Activated naive CD8-positive, alpha-beta T cell treated with anti-CD3 and anti-CD28 coated beads, Interleukin-2, amount 50 U/mL, for 16 hours (primary cell): Measurements from ENCODE around the gene KLHDC3.
"Not testable (repeated sequence)": the region's sequence is repeated elsewhere in the genome, so short reads cannot be mapped to it uniquely, and the experiment has no call there.

Source experiments
- DNase-seq: peaks from one replicate; pipeline ENCODE4 v3.0.0-alpha.2; 2020; ENCODE audit warnings: low read depth, low spot score

KLHDC3 gene

GRCh38 chr6:43029120-43029519, 15.1 kb downstream of the KLHDC3 start:
- DNase-seq: no peak

- DNase-seq: no peak
Measured at GRCh38 chr6:43032326-43032725, 18.3 kb downstream of the KLHDC3 start.

- DNase-seq: no peak
Measured at GRCh38 chr6:43033496-43034189, 19.6 kb downstream of the KLHDC3 start.

- no peak for DNase-seq
Measured at GRCh38 chr6:43034190-43034525, 20.1 kb downstream of the KLHDC3 start.

- no peak for DNase-seq
Measured at GRCh38 chr6:43035495-43036194, 21.6 kb downstream of the KLHDC3 start.

GRCh38 chr6:43036712-43037111, 22.7 kb downstream of the KLHDC3 start:
- no peak for DNase-seq

GRCh38 chr6:43037197-43037596, 23.1 kb downstream of the KLHDC3 start:
- DNase-seq: no peak

GRCh38 chr6:43037706-43038105, 23.7 kb downstream of the KLHDC3 start:
- DNase-seq: no peak

GRCh38 chr6:43038727-43039126, 24.7 kb downstream of the KLHDC3 start:
- no peak for DNase-seq

- DNase-seq: no peak
Measured at GRCh38 chr6:43040542-43041257, 26.7 kb downstream of the KLHDC3 start.

GRCh38 chr6:43041475-43041874, 27.4 kb downstream of the KLHDC3 start:
- DNase-seq: not testable (repeated sequence)

GRCh38 chr6:43043310-43043709, 29.3 kb downstream of the KLHDC3 start:
- no peak for DNase-seq

GRCh38 chr6:43045371-43045930, 31.4 kb downstream of the KLHDC3 start:
- no peak for DNase-seq

GRCh38 chr6:43047998-43048397, 33.9 kb downstream of the KLHDC3 start:
- no peak for DNase-seq

GRCh38 chr6:43050981-43051380, 36.9 kb downstream of the KLHDC3 start:
- no peak for DNase-seq

- DNase-seq: no peak
Measured at GRCh38 chr6:43052225-43052841, 38.3 kb downstream of the KLHDC3 start.

GRCh38 chr6:43052842-43053544, 38.9 kb downstream of the KLHDC3 start:
- no peak for DNase-seq

- peak; percentile 77 for DNase-seq
Measured at GRCh38 chr6:43053545-43054205, 39.6 kb downstream of the KLHDC3 start, which contains the start of gene CUL7. CUL7 (minus strand) TSS chr6:43053851; CDS start chr6:43052788, 1,063 bp downstream.

- no peak for DNase-seq
Measured at GRCh38 chr6:43054206-43054943, 40.3 kb downstream of the KLHDC3 start.

GRCh38 chr6:43055966-43056365, 41.9 kb downstream of the KLHDC3 start:
- no peak for DNase-seq
